ENCODE results near the gene COL4A4.

GRCh38 chr2:227082286-227082685, 81.7 kb downstream of the COL4A4 start:
- TF ChIP-seq CTCF (conservative IDR thresholded peaks at IDR 0.05; ENCODE audit: low read depth, low read length): no peak
- no peak for TF ChIP-seq EZH2 (IDR thresholded peaks at IDR 0.05; ENCODE audit: low read length, unreplicated experiment)

All from PC-3 (cell line).